IPS-NIHi7 (cell line): ENCODE measurements around the gene FALEC.
"Not testable (repeated sequence)": the region's sequence is repeated elsewhere in the genome, so short reads cannot be mapped to it uniquely, and the experiment has no call there.

Source experiments
- DNase-seq: peaks from one replicate; pipeline ENCODE4 v3.0.0; 2012; ENCODE audit warnings: mixed read lengths; ENCODE audit errors: extremely low spot score

The FALEC gene

GRCh38 chr1:150574260-150575071, 58.9 kb downstream of the FALEC start:
- DNase-seq: no peak

DNA sequence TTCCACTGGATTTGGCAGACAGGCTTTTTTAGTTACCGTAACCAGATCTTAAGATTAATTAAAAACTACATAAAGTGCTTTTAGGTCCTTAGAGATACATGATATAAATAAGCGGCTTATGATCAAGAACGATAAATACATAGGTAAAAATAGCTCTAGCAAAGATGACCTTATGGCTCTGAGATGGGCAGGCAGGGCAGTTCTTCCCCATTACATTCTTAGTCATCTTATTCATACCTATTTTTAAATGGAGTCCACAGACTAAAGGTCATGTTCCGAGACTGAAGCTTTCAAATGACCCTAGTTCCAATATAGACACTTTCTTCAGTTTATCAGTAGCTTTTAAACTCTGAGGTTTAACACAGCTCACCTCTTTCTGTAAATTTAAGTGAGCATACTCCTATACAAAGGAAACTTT, 59.5 kb downstream of the FALEC start:
- DNase-seq: no peak

DNA sequence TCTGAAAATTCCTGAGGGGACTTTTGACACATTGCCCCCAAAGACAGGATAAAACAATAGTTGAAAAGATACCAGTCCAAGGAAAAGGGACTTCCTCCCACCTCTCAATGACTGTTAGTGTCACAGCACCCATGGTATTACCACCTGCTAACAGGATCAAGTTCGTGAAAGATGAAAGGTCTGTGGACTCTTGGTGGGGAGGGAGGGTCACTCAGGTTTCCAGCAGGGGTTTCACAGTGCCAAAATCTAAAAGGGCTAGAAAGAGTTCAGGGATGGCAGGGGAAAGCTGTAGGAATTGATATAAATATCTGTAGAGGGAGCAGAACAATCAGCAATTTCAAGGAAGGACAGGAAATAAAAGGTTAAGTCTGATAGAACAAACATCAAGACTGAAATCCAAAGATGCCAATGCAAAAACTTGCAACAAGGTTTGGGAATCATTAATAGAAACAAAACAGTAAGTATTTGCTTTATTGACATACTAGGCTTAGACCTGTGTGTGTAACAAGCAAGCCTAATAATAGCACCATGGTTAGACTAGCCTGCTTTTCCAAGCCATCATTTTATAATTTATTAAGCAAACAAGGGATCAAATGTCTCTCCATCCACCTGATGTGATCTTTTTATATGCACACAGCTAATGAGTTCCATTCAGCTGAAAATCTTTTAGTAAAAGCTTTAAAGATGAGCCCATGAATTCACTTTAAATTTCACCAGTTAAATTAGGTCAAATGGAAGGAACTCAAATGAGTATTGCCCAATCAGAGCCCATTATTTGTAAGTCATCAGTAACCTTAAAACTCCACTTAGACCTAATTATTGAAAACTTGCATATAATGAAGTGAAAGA, 60.2 kb downstream of the FALEC start:
- DNase-seq: no peak

DNA sequence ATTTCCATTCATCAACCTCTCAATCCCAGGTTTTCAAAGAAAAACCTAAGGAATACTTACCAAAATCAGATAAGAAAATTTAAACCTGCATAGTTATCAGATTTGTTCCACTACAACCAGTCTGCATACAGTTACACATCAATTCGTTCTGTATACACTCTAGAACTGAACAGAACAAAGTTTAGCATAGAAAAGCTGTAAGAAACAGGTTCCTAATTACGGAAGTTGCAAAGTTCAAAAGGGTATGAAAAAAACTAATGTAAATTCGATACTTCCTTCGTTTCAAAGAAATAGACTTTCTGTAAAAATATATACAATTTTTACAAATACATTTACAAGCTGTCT, 60.8 kb downstream of the FALEC start:
- DNase-seq: no peak

DNA sequence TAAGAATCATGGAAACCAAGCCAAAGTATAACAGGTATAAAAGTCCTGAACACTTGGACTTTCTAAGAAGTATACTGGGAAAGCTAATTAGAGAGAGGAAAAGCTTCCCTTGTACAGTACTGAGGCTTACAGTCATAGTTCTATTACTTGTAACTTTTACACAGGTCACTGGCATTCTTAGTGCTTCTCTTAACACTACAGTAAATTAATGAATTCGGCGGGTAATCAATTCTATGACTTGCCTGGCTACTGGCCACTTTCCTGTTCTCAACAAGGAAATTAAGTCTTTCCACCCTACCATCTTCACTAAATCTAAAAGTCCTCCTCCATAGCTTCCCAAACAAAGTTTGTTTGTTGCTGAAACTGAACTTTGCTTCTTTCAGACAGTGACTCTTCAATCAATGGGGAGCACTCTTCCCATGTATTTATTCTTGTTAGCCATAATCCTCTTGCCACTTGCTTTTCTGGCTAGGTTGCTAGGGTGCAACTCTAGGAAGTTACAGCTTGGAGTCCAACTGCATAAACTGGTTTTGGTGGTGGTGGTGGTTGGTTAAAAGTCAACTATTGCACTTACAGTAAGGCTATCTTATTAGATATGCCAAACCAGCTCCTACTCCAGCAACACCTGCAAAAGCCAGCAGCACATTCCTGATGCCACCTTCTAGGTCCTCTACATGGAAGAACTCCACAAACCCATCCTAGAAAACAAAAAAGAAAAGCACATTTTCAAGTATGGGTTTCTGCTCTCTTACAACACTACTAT, 61.4 kb downstream of the FALEC start:
- no peak for DNase-seq

DNA sequence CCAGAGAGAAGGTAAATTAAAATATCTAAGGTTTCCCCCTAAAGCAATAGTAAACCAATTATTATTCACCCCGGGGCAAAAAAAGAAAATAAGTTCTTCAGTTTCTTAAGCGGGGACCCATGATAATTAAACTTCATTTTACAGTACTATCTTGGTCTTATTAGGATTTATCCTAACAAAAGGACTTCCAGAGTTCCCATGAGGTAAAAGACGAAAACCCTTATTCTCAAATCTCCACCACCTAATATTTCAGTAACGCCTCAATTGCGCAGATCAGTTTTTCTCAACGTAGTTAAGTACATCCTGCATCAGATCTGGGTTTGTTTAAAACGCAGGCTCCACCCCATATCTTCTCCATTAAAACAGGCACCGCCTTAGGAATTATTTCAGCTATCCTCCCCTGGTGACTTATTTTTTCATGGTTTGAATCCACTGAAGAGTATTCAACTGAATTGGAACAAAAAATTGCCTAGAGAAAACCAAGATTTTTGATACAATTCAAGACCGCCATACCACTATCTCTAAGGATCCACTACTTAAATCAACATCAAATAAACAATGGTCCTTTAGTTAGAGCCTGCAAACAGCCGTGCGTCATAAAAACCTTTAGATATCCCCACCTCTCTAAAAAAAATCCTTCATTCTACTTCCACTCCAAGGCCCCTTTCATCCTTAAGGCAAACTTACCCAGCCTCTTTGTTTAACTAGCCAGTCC, 62.2 kb downstream of the FALEC start:
- no peak for DNase-seq

- no peak for DNase-seq
Measured at GRCh38 chr1:150578272-150579109, 62.9 kb downstream of the FALEC start.

- peak; percentile 90 for DNase-seq
Measured at GRCh38 chr1:150579110-150579944, 63.8 kb downstream of the FALEC start, which contains the start of gene MCL1. Gene MCL1 (minus strand): TSS chr1:150579610. CDS start chr1:150579530, 80 bp downstream.

DNA sequence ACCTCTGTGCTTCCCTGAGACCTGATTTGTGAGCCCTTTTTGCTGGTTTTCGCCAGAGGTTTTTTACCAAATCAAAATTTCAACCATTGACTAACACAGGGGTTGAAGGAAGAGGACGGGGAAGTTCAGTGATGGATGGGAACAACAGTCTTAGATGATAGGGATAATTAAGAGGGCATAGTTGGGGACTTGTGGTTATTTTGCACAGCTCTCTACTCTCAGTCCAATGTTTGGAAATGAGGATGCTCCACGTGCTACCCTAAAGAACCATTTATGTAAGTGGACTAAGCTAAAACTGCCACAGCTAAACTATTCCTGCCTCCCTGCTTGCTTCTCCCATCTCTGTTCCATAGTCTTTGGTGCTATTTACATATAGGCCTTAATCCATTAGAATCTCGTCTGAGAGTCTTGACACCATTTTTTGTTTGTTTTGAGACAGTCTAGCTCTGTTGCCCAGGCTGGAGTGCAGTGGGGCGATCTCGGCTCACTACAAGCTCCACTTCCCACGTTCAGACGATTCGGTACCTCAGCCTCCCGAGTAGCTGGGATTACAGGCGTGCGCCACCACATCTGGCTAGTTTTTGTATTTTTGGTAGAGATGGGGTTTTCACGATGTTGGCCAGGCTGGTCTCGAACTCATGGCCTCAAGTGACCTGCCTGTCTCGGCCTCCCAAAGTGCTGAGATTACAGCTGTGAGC, 64.5 kb downstream of the FALEC start:
- no peak for DNase-seq

DNA sequence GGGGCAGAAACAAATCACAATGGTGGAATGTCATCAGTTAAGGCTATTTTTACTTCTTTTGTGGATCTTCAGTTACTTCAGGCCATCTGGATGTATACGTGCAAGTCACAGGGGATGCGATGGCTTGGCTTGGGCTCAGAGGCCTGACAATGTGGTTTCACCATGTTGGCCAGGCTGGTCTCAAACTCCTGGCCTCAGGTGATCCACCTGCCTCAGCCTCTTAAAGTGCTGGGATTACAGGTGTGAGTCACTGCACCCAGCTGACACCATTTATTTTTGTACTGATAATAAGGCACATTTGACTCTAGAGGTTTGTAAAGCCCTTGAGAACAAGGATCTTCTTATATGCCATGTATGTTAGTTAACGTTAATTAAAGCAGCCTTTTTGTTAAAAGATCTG, 65.4 kb downstream of the FALEC start:
- not testable (repeated sequence) for DNase-seq

- not testable (repeated sequence) for DNase-seq
Measured at GRCh38 chr1:150581437-150581836, 65.9 kb downstream of the FALEC start.

GRCh38 chr1:150581962-150582361, 66.4 kb downstream of the FALEC start:
- not testable (repeated sequence) for DNase-seq

DNA sequence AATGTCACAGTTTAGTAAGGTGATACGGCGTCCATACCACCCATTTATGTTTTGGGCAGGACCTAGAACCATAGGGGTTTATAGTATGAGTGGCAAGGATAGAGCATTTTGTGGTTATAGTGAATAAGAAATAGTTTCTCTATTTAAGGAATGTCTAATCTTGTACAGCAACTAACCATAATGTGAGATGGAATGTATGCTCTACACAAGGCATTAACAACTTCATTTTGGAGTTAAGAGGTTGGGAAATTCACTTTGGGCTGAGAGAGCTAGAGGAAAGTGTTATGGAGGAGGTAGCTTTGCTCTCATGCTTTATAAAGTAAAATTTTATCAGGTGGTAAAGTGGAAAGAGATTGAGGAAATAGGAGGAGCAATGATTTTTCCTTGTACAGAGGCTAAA, 66.8 kb downstream of the FALEC start:
- DNase-seq: no peak
